Measurements from ENCODE around the gene USP7.

DNA sequence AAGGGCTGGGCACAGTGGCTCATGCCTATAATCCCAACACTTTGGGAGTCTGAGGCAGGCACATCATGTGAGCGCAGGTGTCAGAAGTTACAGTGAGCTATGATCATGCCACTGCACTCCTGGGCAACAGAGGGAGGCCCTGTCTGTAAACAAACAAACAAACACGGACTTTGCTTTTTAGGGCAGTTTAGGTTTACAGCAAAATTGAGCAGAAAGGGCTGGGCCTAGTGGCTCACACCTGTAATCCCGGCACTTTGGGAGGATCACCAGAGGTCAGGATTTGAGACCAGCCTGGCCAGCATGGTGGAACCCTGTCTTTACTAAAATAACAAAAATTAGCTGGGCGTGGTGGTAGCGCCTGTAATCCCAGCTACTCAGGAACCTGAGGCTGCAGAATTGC is 91.6 kb downstream of the USP7 start:
- TF ChIP-seq, protein P1, sequence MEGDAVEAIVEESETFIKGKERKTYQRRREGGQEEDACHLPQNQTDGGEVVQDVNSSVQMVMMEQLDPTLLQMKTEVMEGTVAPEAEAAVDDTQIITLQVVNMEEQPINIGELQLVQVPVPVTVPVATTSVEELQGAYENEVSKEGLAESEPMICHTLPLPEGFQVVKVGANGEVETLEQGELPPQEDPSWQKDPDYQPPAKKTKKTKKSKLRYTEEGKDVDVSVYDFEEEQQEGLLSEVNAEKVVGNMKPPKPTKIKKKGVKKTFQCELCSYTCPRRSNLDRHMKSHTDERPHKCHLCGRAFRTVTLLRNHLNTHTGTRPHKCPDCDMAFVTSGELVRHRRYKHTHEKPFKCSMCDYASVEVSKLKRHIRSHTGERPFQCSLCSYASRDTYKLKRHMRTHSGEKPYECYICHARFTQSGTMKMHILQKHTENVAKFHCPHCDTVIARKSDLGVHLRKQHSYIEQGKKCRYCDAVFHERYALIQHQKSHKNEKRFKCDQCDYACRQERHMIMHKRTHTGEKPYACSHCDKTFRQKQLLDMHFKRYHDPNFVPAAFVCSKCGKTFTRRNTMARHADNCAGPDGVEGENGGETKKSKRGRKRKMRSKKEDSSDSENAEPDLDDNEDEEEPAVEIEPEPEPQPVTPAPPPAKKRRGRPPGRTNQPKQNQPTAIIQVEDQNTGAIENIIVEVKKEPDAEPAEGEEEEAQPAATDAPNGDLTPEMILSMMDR (IDR thresholded peaks at IDR 0.05) = no peak
- TF ChIP-seq POLR2AphosphoS5 (IDR thresholded peaks at IDR 0.05) = no peak
- TF ChIP-seq POLR2A (IDR thresholded peaks at IDR 0.05) = no peak
- no peak for TF ChIP-seq EP300 (IDR thresholded peaks at IDR 0.05)

Data from upper lobe of left lung (tissue), 4 donors.